K562 (cell line): Measurements from ENCODE around the gene PRLH. TPM values are rescaled to one million over a fixed set of nuclear protein-coding genes. Genes with fewer than 3 reads are reported as not detected.

Experiments
- ATAC-seq: fragments of 200-7000 bp; cut with Tn5 transposase; 3 replicates; pipeline ENCODE4 v1.9.1; 2020; ENCODE audit warnings: moderate library complexity
- BruUV-seq: library from RNA; stranded (reverse); fragments of 400-500 nt; replicated peaks from 2 replicates; lab custom pipeline; 2021; lab: Mats Ljungman, UMichigan
- CTCF ChIA-PET: fragments of 300-600 bp; formaldehyde crosslinking; extraction: SDS; loops from one replicate; lab custom pipeline; 2021; ENCODE audit warnings: low intra/inter-chr PET ratio; lab: Yijun Ruan, JAX
- POLR2A ChIA-PET: fragments of 300-600, 350-650 bp; sonication (Branson Sonifier 250); formaldehyde crosslinking; extraction: SDS; loops from one replicate; lab custom pipeline; 2021; ENCODE audit warnings: antibody characterized with exemption, inconsistent platforms; lab: Yijun Ruan, JAX
- DNase-seq, 4 experiments: peaks; one replicate each; pipeline versions ENCODE4 v3.0.0 to v3.0.0-alpha.2; 2011 to 2018; ENCODE audit warnings: low spot score in 3 of 4, mixed read lengths in 3 of 4; ENCODE audit errors: extremely low read depth in 1 of 4
- FAIRE-seq: peaks from 2 replicates; lab custom pipeline; 2011; peaks lifted over from hg19 to GRCh38; lab: Jason Lieb, UNC
- H2AFZ ChIP-seq: 2 replicates; pipeline ENCODE4 v1.6.0; 2011; ENCODE audit warnings: low read depth, low read length, control low read depth, inconsistent platforms
- H3K27ac ChIP-seq: fragments of 200-600 bp; 3 replicates; pipeline ENCODE4 v1.8.0; 2011; ENCODE audit warnings: low read depth, mild to moderate bottlenecking, control low read depth, inconsistent platforms, low read length, moderate library complexity, mixed read lengths; ENCODE audit errors: extremely low read depth
- H3K27me3 ChIP-seq, 2 experiments: fragments of 300-600 bp in 1 of 2; 2 replicates in 1 of 2; 3 replicates in 1 of 2; pipeline versions ENCODE4 v1.6.0 to v1.8.0; 2011; ENCODE audit warnings: inconsistent platforms in 2 of 2, low read length in 2 of 2, mild to moderate bottlenecking in 1 of 2, mixed read lengths in 1 of 2, moderate library complexity in 1 of 2; ENCODE audit not compliant: control insufficient read depth in 2 of 2, insufficient read depth in 2 of 2
- H3K36me3 ChIP-seq: fragments of 300-600 bp; 3 replicates; pipeline ENCODE4 v1.8.0; 2011; ENCODE audit warnings: mild to moderate bottlenecking, low read length, inconsistent platforms; ENCODE audit not compliant: control insufficient read depth, insufficient read depth
- H3K4me1 ChIP-seq, 2 experiments: fragments of 200-600 bp in 1 of 2; replicated peaks in 1 of 2; 2 replicates in 1 of 2; 3 replicates in 1 of 2; pipeline versions ENCODE4 v1.5.1 to v1.8.0; 2011; ENCODE audit warnings: inconsistent platforms in 2 of 2, low read length in 2 of 2, mild to moderate bottlenecking in 1 of 2, mixed read lengths in 1 of 2, moderate library complexity in 1 of 2; ENCODE audit not compliant: control insufficient read depth in 2 of 2, insufficient read depth in 2 of 2
- H3K4me2 ChIP-seq: 2 replicates; pipeline ENCODE4 v1.6.1; 2011; ENCODE audit warnings: low read length, control low read depth, inconsistent platforms, mixed read lengths; ENCODE audit not compliant: insufficient read depth
- H3K4me3 ChIP-seq: fragments of 200-600 bp; sonication (generic), shearing (Covaris generic); 2 replicates; pipeline ENCODE4 v1.5.1; 2016; ENCODE audit warnings: control low read depth, inconsistent platforms
- H3K79me2 ChIP-seq: fragments of 200-600 bp; 3 replicates; pipeline ENCODE4 v1.8.0; 2011; ENCODE audit warnings: low read length, inconsistent platforms; ENCODE audit not compliant: control insufficient read depth, insufficient read depth
- H3K9ac ChIP-seq, 2 experiments: 2 replicates each; pipeline versions ENCODE4 v1.6.0 to v1.6.1; 2011; ENCODE audit warnings: low read depth in 2 of 2, low read length in 2 of 2, control low read depth in 1 of 2, inconsistent platforms in 1 of 2, mild to moderate bottlenecking in 1 of 2, mixed read lengths in 1 of 2; ENCODE audit not compliant: insufficient read depth in 1 of 2
- H3K9me1 ChIP-seq: one replicate; pipeline ENCODE4 v1.6.0; 2011; ENCODE audit warnings: inconsistent platforms, mild to moderate bottlenecking, low read length, moderate library complexity; ENCODE audit not compliant: control insufficient read depth, insufficient read depth
- H3K9me3 ChIP-seq: replicated peaks from 2 replicates; pipeline ENCODE4 v1.5.1; 2011; ENCODE audit warnings: low read depth, low read length, inconsistent platforms; ENCODE audit not compliant: control insufficient read depth, insufficient read depth
- H4K20me1 ChIP-seq: replicated peaks from 2 replicates; pipeline ENCODE4 v1.6.1; 2011; ENCODE audit warnings: low read length, inconsistent platforms, mixed read lengths; ENCODE audit not compliant: control insufficient read depth, insufficient read depth
- DDX20 ChIP-seq: fragments of 450-650 bp; IDR thresholded peaks from 2 replicates; pipeline ENCODE4 v1.6.1; 2016; ENCODE audit warnings: missing genetic modification characterization, low read depth, mild to moderate bottlenecking, missing compliant biosample characterization, moderate library complexity
- FUS ChIP-seq: fragments of 200-400 bp; formaldehyde crosslinking; optimal IDR thresholded peaks from 2 replicates; pipeline ENCODE3; 2017; ENCODE audit warnings: low read depth, low read length
- HOMEZ ChIP-seq: fragments of 250-450 bp; sonication (Bioruptor Pico); IDR thresholded peaks from 2 replicates; pipeline ENCODE4 v1.4.0; 2020; ENCODE audit warnings: mild to moderate bottlenecking, moderate library complexity
- KLF1 ChIP-seq: fragments of 450-650 bp; IDR thresholded peaks from 2 replicates; pipeline ENCODE4 v1.6.1; 2016; ENCODE audit warnings: missing genetic modification characterization, missing compliant biosample characterization
- SRF ChIP-seq, 2 experiments: fragments of 250-450, 450-650 bp in 1 of 2; sonication (Bioruptor Pico) in 1 of 2; sonication (generic) in 1 of 2; formaldehyde crosslinking; IDR thresholded peaks; 2 replicates each; pipeline versions ENCODE4 v1.5.0 to v1.5.1; 2020 to 2022; ENCODE audit warnings: mild to moderate bottlenecking in 1 of 2, missing genetic modification reagents in 1 of 2
- ZNF133 ChIP-seq: fragments of 250-450 bp; sonication (Bioruptor Pico); IDR thresholded peaks from 2 replicates; pipeline ENCODE4 v1.4.0; 2020; ENCODE audit warnings: mild to moderate bottlenecking
- ZNF253 ChIP-seq: fragments of 250-450 bp; sonication (Bioruptor Pico); conservative IDR thresholded peaks from 2 replicates; pipeline ENCODE4 v1.6.1; 2021; ENCODE audit warnings: mild to moderate bottlenecking
- ZNF280B ChIP-seq: fragments of 250-450 bp; sonication (Bioruptor Pico); IDR thresholded peaks from 2 replicates; pipeline ENCODE4 v1.5.1; 2021; ENCODE audit warnings: mild to moderate bottlenecking
- ZNF507 ChIP-seq: conservative IDR thresholded peaks from 2 replicates; pipeline ENCODE4 v1.6.1; 2017; ENCODE audit warnings: missing genetic modification characterization, missing compliant biosample characterization
- ZNF511 ChIP-seq: sonication (generic); formaldehyde crosslinking; IDR thresholded peaks from 2 replicates; pipeline ENCODE4 v1.8.0; 2022; ENCODE audit warnings: mild to moderate bottlenecking, missing genetic modification reagents
- ZSCAN29 ChIP-seq: fragments of 450-650 bp; IDR thresholded peaks from 2 replicates; pipeline ENCODE4 v1.6.1; 2017
- WGBS: fragments of 100-300 bp; shearing (Covaris generic); methylation state at CpG from one replicate; pipeline ENCODE4 v1.1.6; 2016; ENCODE audit warnings: low coverage, mixed read lengths; ENCODE audit not compliant: insufficient coverage; ENCODE audit errors: missing lambda C conversion rate; 5-methylcytosine and 5-hydroxymethylcytosine counted together
- in situ Hi-C: fragments of 300-500 bp; cut with MboI; formaldehyde crosslinking; loops from 4 replicates; pipeline ENCODE4 v1.15.0; 2018; ENCODE audit warnings: inconsistent platforms, mixed read lengths
- intact Hi-C: fragments of 100-400 bp; cut with micrococcal nuclease; formaldehyde crosslinking; loops from 2 replicates; pipeline ENCODE4 v1.14.2; 2022
- polyA plus RNA-seq, 8 experiments: library from polyadenylated mRNA; depleted of rRNA in 4 of 8; stranded (reverse) in 5 of 8; unstranded in 3 of 8; fragments of >200 nt; fragmentation: Nextera tagmentation in 2 of 8; fragmentation: Illumina TruSeq in 1 of 8; extraction: Ambion mirVana in 2 of 8; extraction: Trizol in 1 of 8; gene quantifications; 2 replicates each; pipeline versions ENCODE4 v1.2.1 to v1.2.3, GENCODE V29; 2011 to 2014; ENCODE audit warnings: inconsistent platforms in 1 of 8, missing spikeins in 1 of 8
- total RNA-seq, 7 experiments: library from RNA; depleted of rRNA in 6 of 7; stranded (reverse); fragments of >200 nt in 6 of 7; fragmentation: Illumina TruSeq in 2 of 7; extraction: Trizol in 2 of 7; gene quantifications; 2 replicates each; pipeline versions ENCODE4 v1.2.1 to v1.2.3, GENCODE V29; 2011 to 2021; ENCODE audit warnings: low replicate concordance in 1 of 7
- TF ChIP-seq, protein P1 (sequence below): fragments of 250-450 bp; sonication (Bioruptor Pico); IDR thresholded peaks from 2 replicates; pipeline ENCODE4 v1.5.0; 2022; ENCODE audit warnings: mild to moderate bottlenecking
- TF ChIP-seq, protein P2 (sequence below): fragments of 250-450 bp; sonication (Bioruptor Pico); IDR thresholded peaks from 2 replicates; pipeline ENCODE4 v1.8.0; 2022; ENCODE audit warnings: inconsistent platforms, mild to moderate bottlenecking, moderate library complexity, borderline replicate concordance
- TF ChIP-seq, protein P3 (sequence below): sonication (generic); formaldehyde crosslinking; IDR thresholded peaks from 2 replicates; pipeline ENCODE4 v1.8.1; 2023; ENCODE audit warnings: mild to moderate bottlenecking, missing genetic modification reagents

Gene PRLH
- total and polyA plus RNA-seq, 9 of the 15 experiments (the other 6 are each of a cell fraction or from before 2014, with no cell fraction given), result not detected

DNA sequence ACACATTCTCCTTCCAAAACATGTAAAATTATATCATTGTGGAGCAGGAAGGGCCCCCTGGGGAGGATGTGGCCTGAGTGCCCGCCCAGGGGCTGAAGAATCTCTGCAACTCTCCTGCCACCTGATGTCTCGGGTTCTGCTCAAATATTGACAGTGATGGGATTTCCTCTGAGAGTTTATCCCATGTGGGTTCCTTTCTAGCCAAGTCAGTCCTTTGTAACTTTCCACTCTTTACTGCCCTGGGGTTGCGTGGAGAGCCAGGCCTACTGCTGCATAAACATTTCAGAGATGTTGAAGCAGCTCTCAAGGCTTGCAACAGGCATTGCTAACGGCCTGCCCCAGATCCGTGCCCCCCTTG lies 28.1 kb downstream of the PRLH start:
- WGBS, result 0% methylated on average over 5 of the region's 5 CpGs
- TF ChIP-seq SRF (CRISPR knock-in tag; IDR thresholded peaks at IDR 0.05), result no peak
- no peak for TF ChIP-seq ZNF507
- no peak for TF ChIP-seq HOMEZ (CRISPR knock-in tag)
- TF ChIP-seq, protein P1, sequence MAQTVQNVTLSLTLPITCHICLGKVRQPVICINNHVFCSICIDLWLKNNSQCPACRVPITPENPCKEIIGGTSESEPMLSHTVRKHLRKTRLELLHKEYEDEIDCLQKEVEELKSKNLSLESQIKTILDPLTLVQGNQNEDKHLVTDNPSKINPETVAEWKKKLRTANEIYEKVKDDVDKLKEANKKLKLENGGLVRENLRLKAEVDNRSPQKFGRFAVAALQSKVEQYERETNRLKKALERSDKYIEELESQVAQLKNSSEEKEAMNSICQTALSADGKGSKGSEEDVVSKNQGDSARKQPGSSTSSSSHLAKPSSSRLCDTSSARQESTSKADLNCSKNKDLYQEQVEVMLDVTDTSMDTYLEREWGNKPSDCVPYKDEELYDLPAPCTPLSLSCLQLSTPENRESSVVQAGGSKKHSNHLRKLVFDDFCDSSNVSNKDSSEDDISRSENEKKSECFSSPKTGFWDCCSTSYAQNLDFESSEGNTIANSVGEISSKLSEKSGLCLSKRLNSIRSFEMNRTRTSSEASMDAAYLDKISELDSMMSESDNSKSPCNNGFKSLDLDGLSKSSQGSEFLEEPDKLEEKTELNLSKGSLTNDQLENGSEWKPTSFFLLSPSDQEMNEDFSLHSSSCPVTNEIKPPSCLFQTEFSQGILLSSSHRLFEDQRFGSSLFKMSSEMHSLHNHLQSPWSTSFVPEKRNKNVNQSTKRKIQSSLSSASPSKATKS (CRISPR knock-in tag), result no peak
- no peak for TF ChIP-seq ZSCAN29
- TF ChIP-seq FUS, result no peak
- TF ChIP-seq ZNF133 (CRISPR knock-in tag), result no peak
- TF ChIP-seq KLF1 (tag), result no peak
- TF ChIP-seq, protein P2, sequence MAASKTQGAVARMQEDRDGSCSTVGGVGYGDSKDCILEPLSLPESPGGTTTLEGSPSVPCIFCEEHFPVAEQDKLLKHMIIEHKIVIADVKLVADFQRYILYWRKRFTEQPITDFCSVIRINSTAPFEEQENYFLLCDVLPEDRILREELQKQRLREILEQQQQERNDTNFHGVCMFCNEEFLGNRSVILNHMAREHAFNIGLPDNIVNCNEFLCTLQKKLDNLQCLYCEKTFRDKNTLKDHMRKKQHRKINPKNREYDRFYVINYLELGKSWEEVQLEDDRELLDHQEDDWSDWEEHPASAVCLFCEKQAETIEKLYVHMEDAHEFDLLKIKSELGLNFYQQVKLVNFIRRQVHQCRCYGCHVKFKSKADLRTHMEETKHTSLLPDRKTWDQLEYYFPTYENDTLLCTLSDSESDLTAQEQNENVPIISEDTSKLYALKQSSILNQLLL, result no peak
- TF ChIP-seq, protein P3, sequence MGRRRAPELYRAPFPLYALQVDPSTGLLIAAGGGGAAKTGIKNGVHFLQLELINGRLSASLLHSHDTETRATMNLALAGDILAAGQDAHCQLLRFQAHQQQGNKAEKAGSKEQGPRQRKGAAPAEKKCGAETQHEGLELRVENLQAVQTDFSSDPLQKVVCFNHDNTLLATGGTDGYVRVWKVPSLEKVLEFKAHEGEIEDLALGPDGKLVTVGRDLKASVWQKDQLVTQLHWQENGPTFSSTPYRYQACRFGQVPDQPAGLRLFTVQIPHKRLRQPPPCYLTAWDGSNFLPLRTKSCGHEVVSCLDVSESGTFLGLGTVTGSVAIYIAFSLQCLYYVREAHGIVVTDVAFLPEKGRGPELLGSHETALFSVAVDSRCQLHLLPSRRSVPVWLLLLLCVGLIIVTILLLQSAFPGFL (CRISPR knock-in tag), result no peak
- no peak for TF ChIP-seq ZNF253
- TF ChIP-seq DDX20 (tag), result no peak
- TF ChIP-seq ZNF511 (CRISPR knock-in tag), result no peak
- TF ChIP-seq ZNF280B, result no peak

More for the DNA sequence above, 28.1 kb downstream of the PRLH start:
- H3K9ac ChIP-seq, result no peak overlapping the region
- no peak overlapping the region for H3K4me2 ChIP-seq
- peaks cover 6% of the 10 kb centered on the region; the same call in 1 of the 2 replicates for H4K20me1 ChIP-seq
- intact Hi-C loops (no loop called here), in situ Hi-C loops (no loop called here)
- no peak for ATAC-seq
- peaks cover 0 to 4% of the 10 kb centered on the region in 2 experiments; a peak in 1 of 5 replicates for H3K4me1 ChIP-seq
- DNase-seq, result no peak
- FAIRE-seq, result no peak
- H3K27me3 ChIP-seq, result peaks cover 13 to 68% of the 10 kb centered on the region in 2 experiments; a peak in 4 of 5 replicates
- no peaks in the 10 kb centered on the region for H3K9me3 ChIP-seq
- CTCF ChIA-PET, result no interaction called here
- no peak overlapping the region for H2AFZ ChIP-seq
- H3K4me3 ChIP-seq, result no peak overlapping the region
- H3K27ac ChIP-seq, result no peak overlapping the region
- H3K79me2 ChIP-seq, result no peaks in the 10 kb centered on the region
- no TSS peak for BruUV-seq
- POLR2A ChIA-PET, result no interaction called here
- no peaks in the 10 kb centered on the region for H3K36me3 ChIP-seq
- H3K9me1 ChIP-seq, result no peaks in the 10 kb centered on the region
